ENCODE measurements around the gene TBC1D4. TPM values are rescaled to one million over a fixed set of nuclear protein-coding genes. Genes with fewer than 3 reads are reported as not detected.
"Not testable (repeated sequence)": the region's sequence is repeated elsewhere in the genome, so short reads cannot be mapped to it uniquely, and the experiment has no call there.

Gene TBC1D4
- total RNA-seq, 1 donor from 2014 or later: 116 TPM

DNA sequence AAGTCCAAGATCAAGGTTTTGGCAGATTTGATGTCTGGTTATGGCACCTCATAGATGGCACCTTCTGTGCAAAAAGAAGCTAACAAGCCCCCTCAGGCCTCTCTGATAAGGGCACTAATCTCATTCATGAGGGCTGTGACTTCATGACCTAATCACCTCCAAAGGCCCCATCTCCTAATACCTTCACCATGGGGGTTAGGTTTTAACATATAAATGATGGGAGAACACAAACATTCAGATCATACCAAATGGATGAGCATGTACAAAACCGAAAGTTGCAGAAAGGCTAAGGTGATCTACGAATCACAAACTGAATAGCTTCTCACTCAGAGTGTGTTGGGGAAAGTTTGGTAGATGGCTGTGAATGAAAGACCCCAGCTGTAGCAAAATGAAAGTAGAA lies 217.4 kb downstream of the TBC1D4 start:
- intact Hi-C loops (cut with micrococcal nuclease): no loop called here
- ATAC-seq (no peak), DNase-seq (no peak)

DNA sequence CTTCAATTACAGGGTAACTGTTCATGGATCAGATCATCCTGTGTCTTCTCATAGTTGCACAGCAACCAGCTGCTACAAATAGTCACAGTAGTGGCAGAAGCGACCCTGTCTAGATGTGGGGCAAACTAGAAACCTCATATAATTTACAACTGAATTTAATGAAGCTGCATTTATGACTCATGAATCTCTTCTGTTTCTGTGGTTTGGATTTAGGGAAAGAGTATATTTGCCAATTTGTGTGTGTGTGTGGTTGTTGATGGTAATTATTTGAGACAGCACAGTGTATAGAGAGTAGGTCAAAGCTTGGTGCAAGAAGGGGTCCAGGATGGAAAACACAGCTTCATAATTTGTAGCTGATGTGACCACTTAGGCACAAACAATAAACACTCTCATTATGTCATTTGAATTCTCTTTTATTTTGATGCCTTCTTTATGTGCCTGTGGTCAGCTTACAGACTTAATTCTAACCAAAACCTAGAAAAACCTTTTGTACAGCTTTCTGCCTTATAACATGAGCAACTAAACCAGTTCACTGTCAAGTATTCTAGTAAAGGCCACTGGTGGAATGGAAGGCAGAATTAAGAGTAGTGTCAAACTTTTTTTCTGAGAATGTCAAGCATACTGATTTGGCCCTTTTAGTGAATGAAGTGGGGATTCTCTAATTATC lies 218.1 kb downstream of the TBC1D4 start:
- ATAC-seq (no peak), DNase-seq (no peak)
- intact Hi-C loops (cut with micrococcal nuclease): no loop called here

DNA sequence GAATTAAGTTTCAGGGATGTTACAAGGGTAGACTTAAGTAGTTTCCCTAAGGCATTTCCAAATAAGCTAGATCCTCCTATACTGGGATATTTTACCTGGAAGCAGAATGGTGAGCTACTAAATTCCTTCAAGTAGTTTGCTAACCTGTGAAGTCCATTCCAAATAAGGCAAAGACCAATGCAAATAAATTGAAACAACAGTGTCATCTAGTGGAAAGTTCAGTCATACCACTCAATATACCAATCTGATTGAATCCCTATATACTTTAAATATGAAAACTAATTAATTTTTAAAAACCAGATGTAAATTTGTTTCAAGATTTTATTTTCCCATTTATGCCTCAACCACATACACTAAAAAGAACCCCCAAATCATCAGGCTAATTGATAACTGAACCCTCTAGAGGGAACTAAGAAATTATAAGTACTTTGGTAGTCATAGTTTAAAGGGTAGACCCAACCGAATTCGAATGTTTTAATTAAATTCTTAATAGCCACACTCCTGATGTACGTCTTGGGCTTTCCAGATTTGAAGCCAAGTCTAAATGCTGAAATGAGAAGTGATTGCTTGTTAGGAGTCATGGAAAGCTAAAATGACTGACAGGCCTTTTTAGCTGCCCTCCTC lies 223.7 kb downstream of the TBC1D4 start:
- no peak for DNase-seq
- peak; percentile 47 for ATAC-seq
- intact Hi-C loops (cut with micrococcal nuclease): no loop called here

DNA sequence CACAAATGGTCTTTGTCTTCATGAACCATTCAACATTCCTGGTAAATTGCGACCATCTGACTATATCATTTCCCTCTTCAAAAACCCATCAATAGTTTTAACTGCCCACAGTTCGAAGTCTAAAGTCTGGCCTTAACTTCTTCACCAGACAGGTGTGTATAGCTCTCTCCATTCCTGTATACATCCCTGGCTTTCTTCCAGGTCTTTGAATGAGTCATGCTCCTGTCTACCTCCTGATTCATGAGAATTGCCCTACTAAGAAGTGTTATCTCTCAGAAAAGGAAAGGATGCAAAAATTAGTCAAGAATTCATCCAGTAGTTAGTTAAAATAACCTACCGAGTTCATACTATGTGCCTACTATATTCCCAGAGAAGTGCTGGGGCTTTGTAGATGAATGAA lies 225.0 kb downstream of the TBC1D4 start:
- ATAC-seq: no peak
- no peak for DNase-seq
- intact Hi-C loops (cut with micrococcal nuclease): no loop called here

DNA sequence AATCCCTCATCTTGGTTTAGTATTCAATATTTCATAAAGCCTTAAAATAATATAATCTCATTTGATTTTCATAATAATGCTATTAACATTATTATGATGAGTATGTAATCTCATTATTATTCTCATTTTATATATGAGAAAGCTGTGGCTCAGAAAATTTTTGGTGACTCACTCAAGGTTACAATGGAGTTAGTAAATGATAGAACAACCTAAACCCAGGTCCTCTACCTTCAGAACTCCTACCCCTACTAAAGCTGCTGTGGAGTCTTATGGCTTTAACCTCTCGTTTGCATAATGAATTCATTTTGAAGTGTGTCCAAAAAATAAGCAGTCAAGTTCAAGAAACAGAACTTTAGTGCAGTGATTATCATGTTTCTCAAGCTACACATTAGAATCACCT lies 226.3 kb downstream of the TBC1D4 start:
- intact Hi-C loops (cut with micrococcal nuclease): no loop called here
- DNase-seq: no peak
- no peak for ATAC-seq

DNA sequence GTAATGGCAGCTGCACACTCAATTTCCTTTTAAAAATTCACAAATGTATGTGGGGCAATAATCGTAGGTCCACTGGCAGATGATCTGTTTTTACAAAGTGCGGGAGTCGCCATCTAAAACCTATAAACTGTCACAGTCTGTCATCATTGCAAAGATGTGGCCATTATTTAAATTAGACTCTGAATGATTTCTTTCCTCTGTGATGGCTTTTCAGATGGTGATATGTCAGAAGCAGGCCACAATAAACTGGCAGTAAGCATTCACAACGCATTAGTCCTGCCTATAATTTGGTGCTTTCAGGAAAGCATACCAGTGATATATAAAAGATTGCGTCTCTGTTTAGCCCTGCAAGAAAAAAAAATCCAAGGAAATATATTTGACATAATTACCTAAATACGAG lies 226.8 kb downstream of the TBC1D4 start:
- DNase-seq (no peak), ATAC-seq (no peak)
- intact Hi-C loops (cut with micrococcal nuclease): no loop called here

DNA sequence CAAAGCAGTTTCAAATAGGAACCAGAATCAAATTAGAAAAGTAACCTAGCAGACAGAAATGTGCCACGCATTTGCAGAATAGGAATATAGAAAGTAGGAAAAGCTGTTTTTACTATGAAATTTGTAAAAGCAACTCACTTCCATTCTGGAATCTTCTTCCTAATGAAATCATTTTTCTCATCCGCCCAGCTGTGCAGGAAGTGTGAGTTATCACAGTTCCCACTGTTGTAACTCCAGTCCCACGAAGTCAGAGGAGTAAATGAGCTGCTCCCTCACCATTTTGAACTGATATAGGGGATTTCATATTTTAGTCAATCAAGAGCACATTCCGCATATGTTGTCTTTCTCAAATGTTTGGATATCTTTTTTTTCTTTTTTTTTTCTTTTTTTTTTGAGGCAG lies 230.8 kb downstream of the TBC1D4 start:
- peak; percentile 48 for ATAC-seq
- intact Hi-C loops (cut with micrococcal nuclease): no loop called here
- no peak for DNase-seq

DNA sequence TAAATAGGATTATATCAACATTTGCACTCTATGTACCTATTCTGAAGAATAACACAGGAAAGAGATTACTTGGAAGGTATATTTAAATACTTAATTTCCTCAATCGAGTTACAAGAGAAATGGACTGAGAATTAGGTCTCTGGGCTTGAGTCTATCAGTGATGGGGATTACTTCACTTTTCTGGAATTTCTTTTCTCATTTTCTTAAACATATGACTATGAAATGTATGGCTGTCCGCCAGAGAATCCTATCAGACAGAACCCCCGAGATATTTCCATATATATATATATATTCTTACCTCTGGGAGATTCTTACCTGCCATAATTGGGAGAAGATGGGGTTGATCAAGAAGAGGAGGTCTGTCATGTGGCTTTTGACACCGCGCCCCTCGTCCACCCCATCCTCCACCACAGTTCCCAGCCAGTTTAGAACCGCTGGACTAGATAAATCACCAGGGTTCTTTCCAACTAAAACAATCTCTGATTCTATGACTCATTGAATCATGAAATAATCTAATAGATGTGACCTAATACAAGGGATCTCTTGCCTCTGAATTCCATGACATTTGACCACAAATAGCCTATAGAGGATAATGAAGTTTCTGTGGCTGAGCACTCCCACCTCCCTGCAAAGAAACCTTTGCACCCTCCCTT lies 231.3 kb downstream of the TBC1D4 start:
- ATAC-seq (peak; percentile 77), DNase-seq (no peak)
- intact Hi-C loops (cut with micrococcal nuclease): no loop called here

DNA sequence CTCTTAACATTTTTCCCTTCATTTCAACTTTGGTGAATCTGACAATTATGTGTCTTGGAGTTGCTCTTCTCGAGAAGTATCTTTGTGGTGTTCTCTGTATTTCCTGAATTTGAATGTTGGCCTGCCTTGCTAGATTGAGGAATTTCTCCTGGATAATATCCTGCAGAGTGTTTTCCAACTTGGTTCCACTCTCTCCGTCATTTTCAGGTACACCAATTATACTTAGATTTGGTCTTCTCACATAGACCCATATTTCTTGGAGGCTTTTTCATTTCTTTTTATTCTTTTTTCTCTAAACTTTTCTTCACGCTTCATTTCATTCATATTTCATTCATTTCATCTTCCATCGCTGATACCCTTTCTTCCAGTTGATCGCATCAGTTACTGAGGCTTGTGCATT lies 236.4 kb downstream of the TBC1D4 start:
- DNase-seq; ATAC-seq; intact Hi-C loops (cut with micrococcal nuclease): not testable (repeated sequence)

DNA sequence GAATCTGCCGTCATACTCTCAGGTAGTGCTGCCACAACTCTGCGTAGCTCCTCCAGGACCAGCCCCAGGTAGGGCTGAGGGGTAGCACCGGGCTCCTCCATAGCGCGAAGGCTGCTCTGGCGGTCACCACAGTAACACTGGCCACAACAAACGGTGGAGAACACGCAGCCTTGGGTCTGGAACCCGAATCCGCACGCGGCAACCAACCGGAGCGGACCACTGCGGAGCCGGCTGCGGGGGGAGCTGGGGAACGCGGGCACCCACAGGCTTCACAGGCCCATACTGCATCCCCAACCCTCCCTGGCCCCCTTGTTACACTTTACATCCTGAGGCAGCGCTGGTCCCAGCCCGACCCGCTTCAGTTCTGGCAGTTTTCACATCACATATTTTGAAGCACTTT lies 241.7 kb downstream of the TBC1D4 start:
- intact Hi-C loops (cut with micrococcal nuclease); ATAC-seq; DNase-seq: not testable (repeated sequence)

DNA sequence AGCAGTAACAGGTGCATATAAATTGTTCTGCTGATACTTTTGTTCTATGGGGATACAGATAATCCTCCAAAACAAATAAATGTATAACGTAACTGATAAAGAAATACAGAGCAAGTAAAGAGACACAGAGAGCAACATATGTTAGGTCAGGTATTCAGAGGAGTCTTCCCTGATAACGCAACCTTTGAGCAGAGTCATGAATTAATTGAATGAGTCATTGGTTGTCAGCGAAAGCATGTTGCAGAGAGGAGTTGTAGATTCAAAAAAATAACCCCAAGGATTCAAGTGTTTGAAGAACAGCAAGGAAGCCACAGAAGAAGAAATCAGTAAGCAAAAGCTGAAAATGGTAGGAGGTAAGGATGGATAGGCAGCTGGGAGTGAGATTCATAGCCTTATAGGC lies 245.2 kb downstream of the TBC1D4 start:
- no peak for ATAC-seq
- no peak for DNase-seq
- intact Hi-C loops (cut with micrococcal nuclease): no loop called here

Other genes with a start within 250 kb of the TBC1D4 start
- 129 TPM for gene COMMD6, start 55.7 kb upstream of the TBC1D4 start, total RNA-seq
- gene UCHL3, start 67.6 kb upstream of the TBC1D4 start, total RNA-seq: 23.7 TPM
- 480 TPM for gene LMO7, start 154.2 kb upstream of the TBC1D4 start, total RNA-seq